ENCODE measurements around the gene EPN2.

DNA sequence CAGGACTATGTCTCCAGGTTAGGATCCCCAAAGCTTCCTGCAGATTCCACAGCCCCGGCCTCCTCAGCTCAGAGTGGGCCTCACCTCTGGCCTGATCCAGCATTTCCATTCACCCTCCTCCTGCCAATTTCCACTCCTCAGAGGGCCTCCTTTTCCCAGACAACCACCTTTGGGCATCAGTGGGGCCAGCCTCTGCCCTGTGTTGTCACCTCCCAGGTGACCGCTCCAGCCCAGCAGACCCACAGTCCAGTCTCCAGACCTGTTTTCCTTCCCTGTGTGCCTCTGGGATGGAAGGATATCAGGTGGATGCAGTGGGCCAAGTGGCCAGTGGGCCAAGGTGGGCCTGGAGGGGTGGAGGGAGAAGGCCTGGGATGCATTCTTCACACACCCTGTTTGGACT lies 92.7 kb downstream of the EPN2 start:
- TF ChIP-seq POLR2A (IDR thresholded peaks at IDR 0.05) = no peak
- TF ChIP-seq, protein P1, sequence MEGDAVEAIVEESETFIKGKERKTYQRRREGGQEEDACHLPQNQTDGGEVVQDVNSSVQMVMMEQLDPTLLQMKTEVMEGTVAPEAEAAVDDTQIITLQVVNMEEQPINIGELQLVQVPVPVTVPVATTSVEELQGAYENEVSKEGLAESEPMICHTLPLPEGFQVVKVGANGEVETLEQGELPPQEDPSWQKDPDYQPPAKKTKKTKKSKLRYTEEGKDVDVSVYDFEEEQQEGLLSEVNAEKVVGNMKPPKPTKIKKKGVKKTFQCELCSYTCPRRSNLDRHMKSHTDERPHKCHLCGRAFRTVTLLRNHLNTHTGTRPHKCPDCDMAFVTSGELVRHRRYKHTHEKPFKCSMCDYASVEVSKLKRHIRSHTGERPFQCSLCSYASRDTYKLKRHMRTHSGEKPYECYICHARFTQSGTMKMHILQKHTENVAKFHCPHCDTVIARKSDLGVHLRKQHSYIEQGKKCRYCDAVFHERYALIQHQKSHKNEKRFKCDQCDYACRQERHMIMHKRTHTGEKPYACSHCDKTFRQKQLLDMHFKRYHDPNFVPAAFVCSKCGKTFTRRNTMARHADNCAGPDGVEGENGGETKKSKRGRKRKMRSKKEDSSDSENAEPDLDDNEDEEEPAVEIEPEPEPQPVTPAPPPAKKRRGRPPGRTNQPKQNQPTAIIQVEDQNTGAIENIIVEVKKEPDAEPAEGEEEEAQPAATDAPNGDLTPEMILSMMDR (IDR thresholded peaks at IDR 0.05) = no peak

Data from adrenal gland (tissue), 5 donors.